PFSK-1 (cell line): ENCODE measurements around the gene TBX4.

Source experiments
- POLR2AphosphoS5 ChIP-seq: IDR thresholded peaks from 2 replicates; pipeline ENCODE4 v1.6.1; 2012; ENCODE audit warnings: low read depth, mild to moderate bottlenecking, control low read depth, low read length, moderate library complexity
- REST ChIP-seq, 2 experiments: IDR thresholded peaks; 2 replicates each; pipeline versions ENCODE4 v1.6.1 to v1.8.0; 2011 to 2012; ENCODE audit warnings: low read depth in 2 of 2, low read length in 2 of 2, control low read depth in 1 of 2, inconsistent platforms in 1 of 2, mild to moderate bottlenecking in 1 of 2, moderate library complexity in 1 of 2; ENCODE audit not compliant: insufficient read depth in 1 of 2

GRCh38 chr17:61474934-61475333 lies 22.7 kb downstream of the TBX4 start:
- TF ChIP-seq POLR2AphosphoS5, result no peak
- no peak for TF ChIP-seq REST (IDR thresholded peaks at IDR 0.05; ENCODE audit: insufficient read depth in 1 of 2, low read depth in 2 of 2, low read length in 2 of 2)
